H9 (cell line): ENCODE data around the gene GALNT10. TPM values are rescaled to one million over a fixed set of nuclear protein-coding genes. Genes with fewer than 3 reads are reported as not detected.

Experiments used
- DNase-seq: peaks from one replicate; pipeline ENCODE4 v3.0.0-alpha.2; 2017
- H2AFZ ChIP-seq: one replicate; pipeline ENCODE4 v1.6.1; 2013; ENCODE audit warnings: mild to moderate bottlenecking, low read length, control low read depth, moderate library complexity
- H2AK5ac ChIP-seq: 2 replicates; pipeline ENCODE4 v1.6.1; 2013; ENCODE audit warnings: low read length, control low read depth, mixed read lengths; ENCODE audit not compliant: insufficient read length
- H2BK120ac ChIP-seq: one replicate; pipeline ENCODE4 v1.6.1; 2013; ENCODE audit warnings: low read depth, mild to moderate bottlenecking, low read length, control low read depth, inconsistent platforms; ENCODE audit not compliant: poor library complexity, severe bottlenecking
- H2BK12ac ChIP-seq: 2 replicates; pipeline ENCODE4 v1.6.1; 2013; ENCODE audit warnings: low read length, control low read depth, mixed read lengths, low read depth; ENCODE audit not compliant: insufficient read length
- H2BK15ac ChIP-seq: 2 replicates; pipeline ENCODE4 v1.6.1; 2013; ENCODE audit warnings: low read depth, low read length, control low read depth
- H2BK20ac ChIP-seq: one replicate; pipeline ENCODE4 v1.6.1; 2013; ENCODE audit warnings: low read depth, mild to moderate bottlenecking, low read length, control low read depth, inconsistent platforms; ENCODE audit not compliant: poor library complexity, severe bottlenecking
- H2BK5ac ChIP-seq: 2 replicates; pipeline ENCODE4 v1.6.1; 2013; ENCODE audit warnings: low read length, control low read depth, mixed read lengths; ENCODE audit not compliant: insufficient read length
- H3K14ac ChIP-seq: 2 replicates; pipeline ENCODE4 v1.6.1; 2013; ENCODE audit warnings: low read length, control low read depth; ENCODE audit not compliant: insufficient read depth
- H3K18ac ChIP-seq: 2 replicates; pipeline ENCODE4 v1.6.1; 2013; ENCODE audit warnings: low read depth, mild to moderate bottlenecking, mixed read lengths, low read length, control low read depth; ENCODE audit not compliant: insufficient read length
- H3K23ac ChIP-seq: 2 replicates; pipeline ENCODE4 v1.6.1; 2013; ENCODE audit warnings: low read length, control low read depth, mixed read lengths, low read depth; ENCODE audit not compliant: insufficient read length
- H3K23me2 ChIP-seq: 2 replicates; pipeline ENCODE4 v1.6.1; 2013; ENCODE audit warnings: low read depth, mild to moderate bottlenecking, mixed read lengths, low read length, control low read depth; ENCODE audit not compliant: insufficient read length, poor library complexity, severe bottlenecking
- H3K27ac ChIP-seq: 2 replicates; pipeline ENCODE4 v1.5.1; 2013; ENCODE audit warnings: low read length, control low read depth, mixed read lengths, low read depth; ENCODE audit not compliant: insufficient read length
- H3K27me3 ChIP-seq: 2 replicates; pipeline ENCODE4 v1.6.1; 2013; ENCODE audit warnings: low read length, control low read depth, inconsistent platforms; ENCODE audit not compliant: insufficient read depth
- H3K4ac ChIP-seq: 2 replicates; pipeline ENCODE4 v1.6.1; 2013; ENCODE audit warnings: low read depth, mild to moderate bottlenecking, control low read depth, inconsistent platforms, low read length, moderate library complexity
- H3K4me1 ChIP-seq: 2 replicates; pipeline ENCODE4 v1.6.1; 2013; ENCODE audit warnings: low read length, control low read depth, inconsistent platforms; ENCODE audit not compliant: insufficient read depth
- H3K4me2 ChIP-seq: 2 replicates; pipeline ENCODE4 v1.6.1; 2013; ENCODE audit warnings: low read length, control low read depth, mixed read lengths; ENCODE audit not compliant: insufficient read length, insufficient read depth
- H3K56ac ChIP-seq: 2 replicates; pipeline ENCODE4 v1.6.1; 2013; ENCODE audit warnings: low read depth, mild to moderate bottlenecking, mixed read lengths, low read length, control low read depth; ENCODE audit not compliant: insufficient read length
- H3K79me1 ChIP-seq: 2 replicates; pipeline ENCODE4 v1.6.1; 2013; ENCODE audit warnings: low read depth, mild to moderate bottlenecking, moderate library complexity, low read length, control low read depth, inconsistent platforms; ENCODE audit not compliant: insufficient read depth, poor library complexity, severe bottlenecking
- H3K79me2 ChIP-seq: 2 replicates; pipeline ENCODE4 v1.6.1; 2013; ENCODE audit warnings: low read length, control low read depth, inconsistent platforms; ENCODE audit not compliant: insufficient read depth
- H3K9ac ChIP-seq: 2 replicates; pipeline ENCODE4 v1.6.1; 2013; ENCODE audit warnings: low read length, control low read depth, mixed read lengths; ENCODE audit not compliant: insufficient read length; ENCODE audit errors: extremely low read depth
- H3K9me3 ChIP-seq: one replicate; pipeline ENCODE4 v1.6.1; 2013; ENCODE audit warnings: low read depth, low read length, inconsistent platforms; ENCODE audit not compliant: control insufficient read depth
- H3T11ph ChIP-seq: one replicate; pipeline ENCODE4 v1.6.1; 2013; ENCODE audit warnings: mild to moderate bottlenecking, low read length, control low read depth, inconsistent platforms
- H4K20me1 ChIP-seq: one replicate; pipeline ENCODE4 v1.6.1; 2013; ENCODE audit not compliant: control insufficient read depth, insufficient read length, insufficient read depth
- H4K5ac ChIP-seq: 2 replicates; pipeline ENCODE4 v1.6.1; 2013; ENCODE audit warnings: low read depth, mild to moderate bottlenecking, mixed read lengths, low read length, control low read depth; ENCODE audit not compliant: insufficient read length
- H4K8ac ChIP-seq: replicated peaks from 2 replicates; pipeline ENCODE4 v1.6.1; 2013; ENCODE audit warnings: low read length, control low read depth, mixed read lengths, low read depth; ENCODE audit not compliant: insufficient read length
- H4K91ac ChIP-seq: 2 replicates; pipeline ENCODE4 v1.6.1; 2013; ENCODE audit warnings: low read depth, mild to moderate bottlenecking, moderate library complexity, mixed read lengths, low read length, control low read depth; ENCODE audit not compliant: insufficient read length
- H3K27ac Mint-ChIP-seq, 3 experiments: 2 replicates in 2 of 3; 3 replicates in 1 of 3; pipeline ENCODE4 v1.8.0; 2020 to 2021; ENCODE audit warnings: mixed read lengths in 3 of 3, mild to moderate bottlenecking in 1 of 3, moderate library complexity in 1 of 3
- H3K27me3 Mint-ChIP-seq: 2 replicates; pipeline ENCODE4 v1.8.0; 2021; ENCODE audit warnings: low read depth, mild to moderate bottlenecking, moderate library complexity, mixed read lengths
- H3K36me3 Mint-ChIP-seq, 3 experiments: 2 replicates in 2 of 3; 3 replicates in 1 of 3; pipeline ENCODE4 v1.8.0; 2020 to 2021; ENCODE audit warnings: low read depth in 3 of 3, mixed read lengths in 3 of 3; ENCODE audit not compliant: insufficient read depth in 1 of 3
- H3K4me1 Mint-ChIP-seq, 2 experiments: 2 replicates each; pipeline ENCODE4 v1.8.0; 2020; ENCODE audit warnings: mixed read lengths in 2 of 2
- H3K4me3 Mint-ChIP-seq, 2 experiments: 2 replicates in 1 of 2; 3 replicates in 1 of 2; pipeline ENCODE4 v1.8.0; 2020 to 2021; ENCODE audit warnings: mild to moderate bottlenecking in 2 of 2, mixed read lengths in 2 of 2, moderate library complexity in 1 of 2
- H3K9me3 Mint-ChIP-seq, 2 experiments: 2 replicates in 1 of 2; 3 replicates in 1 of 2; pipeline ENCODE4 v1.8.0; 2020; ENCODE audit warnings: mild to moderate bottlenecking in 2 of 2, mixed read lengths in 2 of 2, moderate library complexity in 1 of 2
- WGBS: extraction: QIAGEN DNeasy Blood & Tissue Kit; methylation state at CpG from one replicate; pipeline ENCODE4 v1.1.7; 2013; ENCODE audit warnings: missing lambda C conversion rate, low lambda C conversion rate, mixed read lengths; ENCODE audit not compliant: insufficient read length; ENCODE audit errors: extremely low coverage; 5-methylcytosine and 5-hydroxymethylcytosine counted together
- total RNA-seq: library from RNA; stranded (reverse); gene quantifications from 2 replicates; pipeline ENCODE4 v1.2.1, GENCODE V29; 2021
- TF ChIP-seq, protein P1 (sequence below): fragments of 200-600 bp; sonication (generic); conservative IDR thresholded peaks from 3 replicates; pipeline ENCODE4 v1.8.0; 2021; ENCODE audit warnings: antibody characterized with exemption, mild to moderate bottlenecking

The GALNT10 gene
- total RNA-seq, 1 experiment from 2014 or later = 15.4 TPM

DNA sequence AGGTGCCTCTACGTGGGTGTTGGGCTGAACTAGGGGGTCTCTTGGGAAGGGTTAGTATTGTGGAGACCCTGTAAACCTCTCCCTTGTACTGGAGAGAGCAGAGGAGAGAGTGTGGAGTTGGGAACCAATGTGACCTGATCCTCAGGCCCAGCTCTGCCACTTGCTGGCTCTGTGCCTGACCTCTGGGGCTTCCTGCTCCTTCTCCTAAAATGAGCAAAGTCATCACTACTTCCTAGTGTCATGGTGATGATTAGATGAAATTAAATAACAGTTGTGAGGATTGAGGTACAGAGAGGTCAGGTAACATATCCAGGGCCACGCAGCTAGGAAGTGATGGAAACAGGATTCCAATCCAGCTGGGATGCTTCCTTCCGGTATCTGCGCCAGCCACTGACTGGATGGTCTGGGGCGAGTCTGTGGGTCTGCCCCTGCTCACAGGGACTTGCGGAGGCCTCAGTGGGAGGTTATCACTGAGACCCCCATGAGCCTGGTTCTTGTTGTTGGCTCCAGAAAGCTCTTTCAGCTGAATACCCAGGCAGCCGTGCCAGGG, 9.2 kb downstream of the GALNT10 start:
- Histone ChIP-seq H3K9ac (no peak overlapping the region), H3K4ac (no peak overlapping the region), H4K8ac (no peak overlapping the region), H3K23ac (no peak overlapping the region), H3K9me3 (no peaks in the 10 kb centered on the region), H3K27ac (no peak overlapping the region), H3T11ph (no peak overlapping the region), H3K14ac (no peak overlapping the region), H3K79me1 (no peaks in the 10 kb centered on the region), H3K23me2 (no peaks in the 10 kb centered on the region), H2AK5ac (no peak overlapping the region), H2BK20ac (no peak overlapping the region), H2BK5ac (no peak overlapping the region), H4K91ac (no peak overlapping the region), H4K20me1 (no peaks in the 10 kb centered on the region), H3K56ac (no peak overlapping the region), H3K79me2 (no peaks in the 10 kb centered on the region; the same call in 1 of the 2 replicates), H3K4me1 (peaks cover 10% of the 10 kb centered on the region; the same call in 1 of the 2 replicates), H3K27me3 (no peaks in the 10 kb centered on the region), H3K18ac (no peak overlapping the region), H2BK15ac (no peak overlapping the region), H2AFZ (no peak overlapping the region), H4K5ac (no peak overlapping the region), H2BK120ac (no peak overlapping the region), H2BK12ac (no peak overlapping the region), H3K4me2 (no peak overlapping the region)
- Mint-ChIP-seq H3K4me1 (peaks cover 43 to 50% of the 10 kb centered on the region in 2 experiments), H3K9me3 (no peaks in the 10 kb centered on the region), H3K36me3 (peaks cover 0 to 3% (median 3%) of the 10 kb centered on the region in 3 experiments; a peak in 3 of 7 replicates), H3K27ac (peak overlapping the region in 2 of 3 experiments; percentile 34 to 70; a peak in 2 of 7 replicates), H3K27me3 (no peaks in the 10 kb centered on the region), H3K4me3 (no peak overlapping the region)
- DNase-seq = no peak
- WGBS = no CpG with 5 or more reads among the region's 7 CpGs
- TF ChIP-seq, protein P1, sequence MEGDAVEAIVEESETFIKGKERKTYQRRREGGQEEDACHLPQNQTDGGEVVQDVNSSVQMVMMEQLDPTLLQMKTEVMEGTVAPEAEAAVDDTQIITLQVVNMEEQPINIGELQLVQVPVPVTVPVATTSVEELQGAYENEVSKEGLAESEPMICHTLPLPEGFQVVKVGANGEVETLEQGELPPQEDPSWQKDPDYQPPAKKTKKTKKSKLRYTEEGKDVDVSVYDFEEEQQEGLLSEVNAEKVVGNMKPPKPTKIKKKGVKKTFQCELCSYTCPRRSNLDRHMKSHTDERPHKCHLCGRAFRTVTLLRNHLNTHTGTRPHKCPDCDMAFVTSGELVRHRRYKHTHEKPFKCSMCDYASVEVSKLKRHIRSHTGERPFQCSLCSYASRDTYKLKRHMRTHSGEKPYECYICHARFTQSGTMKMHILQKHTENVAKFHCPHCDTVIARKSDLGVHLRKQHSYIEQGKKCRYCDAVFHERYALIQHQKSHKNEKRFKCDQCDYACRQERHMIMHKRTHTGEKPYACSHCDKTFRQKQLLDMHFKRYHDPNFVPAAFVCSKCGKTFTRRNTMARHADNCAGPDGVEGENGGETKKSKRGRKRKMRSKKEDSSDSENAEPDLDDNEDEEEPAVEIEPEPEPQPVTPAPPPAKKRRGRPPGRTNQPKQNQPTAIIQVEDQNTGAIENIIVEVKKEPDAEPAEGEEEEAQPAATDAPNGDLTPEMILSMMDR = no peak
